K562 (cell line): ENCODE results near the gene ROBO2. TPM values are rescaled to one million over a fixed set of nuclear protein-coding genes. Genes with fewer than 3 reads are reported as not detected.

ENCODE experiments used
- ATAC-seq: fragments of 200-7000 bp; cut with Tn5 transposase; 3 replicates; pipeline ENCODE4 v1.9.1; 2020; ENCODE audit warnings: moderate library complexity
- BruUV-seq: library from RNA; stranded (reverse); fragments of 400-500 nt; replicated peaks from 2 replicates; lab custom pipeline; 2021; lab: Mats Ljungman, UMichigan
- CTCF ChIA-PET: fragments of 300-600 bp; formaldehyde crosslinking; extraction: SDS; loops from one replicate; lab custom pipeline; 2021; ENCODE audit warnings: low intra/inter-chr PET ratio; lab: Yijun Ruan, JAX
- POLR2A ChIA-PET: fragments of 300-600, 350-650 bp; sonication (Branson Sonifier 250); formaldehyde crosslinking; extraction: SDS; loops from one replicate; lab custom pipeline; 2021; ENCODE audit warnings: antibody characterized with exemption, inconsistent platforms; lab: Yijun Ruan, JAX
- DNase-seq, 4 experiments: peaks; one replicate each; pipeline versions ENCODE4 v3.0.0 to v3.0.0-alpha.2; 2011 to 2018; ENCODE audit warnings: low spot score in 3 of 4, mixed read lengths in 3 of 4; ENCODE audit errors: extremely low read depth in 1 of 4
- FAIRE-seq: peaks from 2 replicates; lab custom pipeline; 2011; peaks lifted over from hg19 to GRCh38; lab: Jason Lieb, UNC
- H2AFZ ChIP-seq: 2 replicates; pipeline ENCODE4 v1.6.0; 2011; ENCODE audit warnings: low read depth, low read length, control low read depth, inconsistent platforms
- H3K27ac ChIP-seq: fragments of 200-600 bp; 3 replicates; pipeline ENCODE4 v1.8.0; 2011; ENCODE audit warnings: low read depth, mild to moderate bottlenecking, control low read depth, inconsistent platforms, low read length, moderate library complexity, mixed read lengths; ENCODE audit errors: extremely low read depth
- H3K27me3 ChIP-seq, 2 experiments: fragments of 300-600 bp in 1 of 2; 2 replicates in 1 of 2; 3 replicates in 1 of 2; pipeline versions ENCODE4 v1.6.0 to v1.8.0; 2011; ENCODE audit warnings: inconsistent platforms in 2 of 2, low read length in 2 of 2, mild to moderate bottlenecking in 1 of 2, mixed read lengths in 1 of 2, moderate library complexity in 1 of 2; ENCODE audit not compliant: control insufficient read depth in 2 of 2, insufficient read depth in 2 of 2
- H3K36me3 ChIP-seq: fragments of 300-600 bp; 3 replicates; pipeline ENCODE4 v1.8.0; 2011; ENCODE audit warnings: mild to moderate bottlenecking, low read length, inconsistent platforms; ENCODE audit not compliant: control insufficient read depth, insufficient read depth
- H3K4me1 ChIP-seq, 2 experiments: fragments of 200-600 bp in 1 of 2; replicated peaks in 1 of 2; 2 replicates in 1 of 2; 3 replicates in 1 of 2; pipeline versions ENCODE4 v1.5.1 to v1.8.0; 2011; ENCODE audit warnings: inconsistent platforms in 2 of 2, low read length in 2 of 2, mild to moderate bottlenecking in 1 of 2, mixed read lengths in 1 of 2, moderate library complexity in 1 of 2; ENCODE audit not compliant: control insufficient read depth in 2 of 2, insufficient read depth in 2 of 2
- H3K4me2 ChIP-seq: 2 replicates; pipeline ENCODE4 v1.6.1; 2011; ENCODE audit warnings: low read length, control low read depth, inconsistent platforms, mixed read lengths; ENCODE audit not compliant: insufficient read depth
- H3K4me3 ChIP-seq: fragments of 200-600 bp; sonication (generic), shearing (Covaris generic); 2 replicates; pipeline ENCODE4 v1.5.1; 2016; ENCODE audit warnings: control low read depth, inconsistent platforms
- H3K79me2 ChIP-seq: fragments of 200-600 bp; 3 replicates; pipeline ENCODE4 v1.8.0; 2011; ENCODE audit warnings: low read length, inconsistent platforms; ENCODE audit not compliant: control insufficient read depth, insufficient read depth
- H3K9ac ChIP-seq, 2 experiments: 2 replicates each; pipeline versions ENCODE4 v1.6.0 to v1.6.1; 2011; ENCODE audit warnings: low read depth in 2 of 2, low read length in 2 of 2, control low read depth in 1 of 2, inconsistent platforms in 1 of 2, mild to moderate bottlenecking in 1 of 2, mixed read lengths in 1 of 2; ENCODE audit not compliant: insufficient read depth in 1 of 2
- H3K9me1 ChIP-seq: one replicate; pipeline ENCODE4 v1.6.0; 2011; ENCODE audit warnings: inconsistent platforms, mild to moderate bottlenecking, low read length, moderate library complexity; ENCODE audit not compliant: control insufficient read depth, insufficient read depth
- H3K9me3 ChIP-seq: replicated peaks from 2 replicates; pipeline ENCODE4 v1.5.1; 2011; ENCODE audit warnings: low read depth, low read length, inconsistent platforms; ENCODE audit not compliant: control insufficient read depth, insufficient read depth
- H4K20me1 ChIP-seq: replicated peaks from 2 replicates; pipeline ENCODE4 v1.6.1; 2011; ENCODE audit warnings: low read length, inconsistent platforms, mixed read lengths; ENCODE audit not compliant: control insufficient read depth, insufficient read depth
- ARHGAP35 ChIP-seq: fragments of 450-650 bp; IDR thresholded peaks from 2 replicates; pipeline ENCODE4 v1.6.1; 2018; ENCODE audit not compliant: partially characterized antibody
- FIP1L1 ChIP-seq: fragments of 200-400 bp; formaldehyde crosslinking; IDR thresholded peaks from 2 replicates; pipeline ENCODE4 v1.6.1; 2018; ENCODE audit warnings: mild to moderate bottlenecking, low read depth, low read length; ENCODE audit not compliant: poor library complexity, severe bottlenecking
- FOXA1 ChIP-seq: fragments of 450-650 bp; IDR thresholded peaks from 2 replicates; pipeline ENCODE4 v1.6.1; 2016; ENCODE audit warnings: mild to moderate bottlenecking, borderline replicate concordance
- FOXK1 ChIP-seq: sonication (generic); formaldehyde crosslinking; IDR thresholded peaks from 2 replicates; pipeline ENCODE4 v1.8.0; 2022; ENCODE audit warnings: missing genetic modification reagents, mild to moderate bottlenecking, borderline replicate concordance
- SMC3 ChIP-seq: conservative IDR thresholded peaks from 2 replicates; pipeline ENCODE4 v1.6.1; 2011; ENCODE audit warnings: low read depth, low read length, improper control_type of control experiment; ENCODE audit not compliant: insufficient read depth
- ZBTB7A ChIP-seq: IDR thresholded peaks from 2 replicates; pipeline ENCODE4 v1.6.1; 2011; ENCODE audit warnings: low read depth, mild to moderate bottlenecking, low read length, moderate library complexity, borderline replicate concordance; ENCODE audit not compliant: control insufficient read depth
- ZHX1 ChIP-seq: fragments of 150-350 bp; conservative IDR thresholded peaks from 2 replicates; pipeline ENCODE4 v1.6.1; 2014; ENCODE audit warnings: low read length
- ZNF121 ChIP-seq: sonication (generic); formaldehyde crosslinking; conservative IDR thresholded peaks from 2 replicates; pipeline ENCODE4 v1.8.0; 2022; ENCODE audit warnings: missing genetic modification reagents
- ZNF449 ChIP-seq: fragments of 250-450 bp; sonication (Bioruptor Pico); IDR thresholded peaks from 2 replicates; pipeline ENCODE4 v1.8.0; 2022; ENCODE audit warnings: moderate library complexity, mild to moderate bottlenecking, inconsistent platforms
- ZNF696 ChIP-seq: fragments of 250-450 bp; sonication (Bioruptor Pico); conservative IDR thresholded peaks from 2 replicates; pipeline ENCODE4 v1.4.0; 2020; ENCODE audit warnings: mild to moderate bottlenecking, moderate library complexity
- WGBS: fragments of 100-300 bp; shearing (Covaris generic); methylation state at CpG from one replicate; pipeline ENCODE4 v1.1.6; 2016; ENCODE audit warnings: low coverage, mixed read lengths; ENCODE audit not compliant: insufficient coverage; ENCODE audit errors: missing lambda C conversion rate; 5-methylcytosine and 5-hydroxymethylcytosine counted together
- in situ Hi-C: fragments of 300-500 bp; cut with MboI; formaldehyde crosslinking; loops from 4 replicates; pipeline ENCODE4 v1.15.0; 2018; ENCODE audit warnings: inconsistent platforms, mixed read lengths
- intact Hi-C: fragments of 100-400 bp; cut with micrococcal nuclease; formaldehyde crosslinking; loops from 2 replicates; pipeline ENCODE4 v1.14.2; 2022
- polyA plus RNA-seq, 8 experiments: library from polyadenylated mRNA; depleted of rRNA in 4 of 8; stranded (reverse) in 5 of 8; unstranded in 3 of 8; fragments of >200 nt; fragmentation: Nextera tagmentation in 2 of 8; fragmentation: Illumina TruSeq in 1 of 8; extraction: Ambion mirVana in 2 of 8; extraction: Trizol in 1 of 8; gene quantifications; 2 replicates each; pipeline versions ENCODE4 v1.2.1 to v1.2.3, GENCODE V29; 2011 to 2014; ENCODE audit warnings: inconsistent platforms in 1 of 8, missing spikeins in 1 of 8
- total RNA-seq, 7 experiments: library from RNA; depleted of rRNA in 6 of 7; stranded (reverse); fragments of >200 nt in 6 of 7; fragmentation: Illumina TruSeq in 2 of 7; extraction: Trizol in 2 of 7; gene quantifications; 2 replicates each; pipeline versions ENCODE4 v1.2.1 to v1.2.3, GENCODE V29; 2011 to 2021; ENCODE audit warnings: low replicate concordance in 1 of 7
- TF ChIP-seq, protein P1 (sequence below), 2 experiments: fragments of 450-650 bp; IDR thresholded peaks; 2 replicates each; pipeline ENCODE4 v1.6.1; 2018; ENCODE audit warnings: mild to moderate bottlenecking in 2 of 2, low read depth in 1 of 2; ENCODE audit not compliant: partially characterized antibody in 2 of 2

ROBO2 gene
- total and polyA plus RNA-seq, 9 of the 15 experiments (the other 6 are each of a cell fraction or from before 2014, with no cell fraction given): 0.84 to 3.0 (median 1.7) TPM

- Histone ChIP-seq H3K79me2 (no peaks in the 10 kb centered on the region), H3K9me1 (no peaks in the 10 kb centered on the region), H3K9me3 (no peaks in the 10 kb centered on the region), H3K27me3 (no peaks in the 10 kb centered on the region), H4K20me1 (no peaks in the 10 kb centered on the region), H3K4me1 (no peaks in the 10 kb centered on the region), H2AFZ (no peak overlapping the region), H3K27ac (no peak overlapping the region), H3K4me2 (no peak overlapping the region), H3K36me3 (no peaks in the 10 kb centered on the region), H3K9ac (no peak overlapping the region), H3K4me3 (no peak overlapping the region)
- intact Hi-C loops: no loop called here
- CTCF ChIA-PET: no interaction called here
- 0% methylated on average over 3 of the region's 3 CpGs for WGBS
- BruUV-seq: no TSS peak
- POLR2A ChIA-PET: no interaction called here
- DNase-seq (no peak), FAIRE-seq (no peak), ATAC-seq (no peak)
- in situ Hi-C loops: no loop called here
- TF ChIP-seq ZNF696 (CRISPR knock-in tag) (no peak), FOXA1 (no peak), ZNF121 (CRISPR knock-in tag) (no peak), SMC3 (no peak), ZBTB7A (no peak), FIP1L1 (no peak), ZHX1 (no peak), FOXK1 (CRISPR knock-in tag) (no peak), ZNF449 (no peak), ARHGAP35 (no peak)
- TF ChIP-seq, protein P1, sequence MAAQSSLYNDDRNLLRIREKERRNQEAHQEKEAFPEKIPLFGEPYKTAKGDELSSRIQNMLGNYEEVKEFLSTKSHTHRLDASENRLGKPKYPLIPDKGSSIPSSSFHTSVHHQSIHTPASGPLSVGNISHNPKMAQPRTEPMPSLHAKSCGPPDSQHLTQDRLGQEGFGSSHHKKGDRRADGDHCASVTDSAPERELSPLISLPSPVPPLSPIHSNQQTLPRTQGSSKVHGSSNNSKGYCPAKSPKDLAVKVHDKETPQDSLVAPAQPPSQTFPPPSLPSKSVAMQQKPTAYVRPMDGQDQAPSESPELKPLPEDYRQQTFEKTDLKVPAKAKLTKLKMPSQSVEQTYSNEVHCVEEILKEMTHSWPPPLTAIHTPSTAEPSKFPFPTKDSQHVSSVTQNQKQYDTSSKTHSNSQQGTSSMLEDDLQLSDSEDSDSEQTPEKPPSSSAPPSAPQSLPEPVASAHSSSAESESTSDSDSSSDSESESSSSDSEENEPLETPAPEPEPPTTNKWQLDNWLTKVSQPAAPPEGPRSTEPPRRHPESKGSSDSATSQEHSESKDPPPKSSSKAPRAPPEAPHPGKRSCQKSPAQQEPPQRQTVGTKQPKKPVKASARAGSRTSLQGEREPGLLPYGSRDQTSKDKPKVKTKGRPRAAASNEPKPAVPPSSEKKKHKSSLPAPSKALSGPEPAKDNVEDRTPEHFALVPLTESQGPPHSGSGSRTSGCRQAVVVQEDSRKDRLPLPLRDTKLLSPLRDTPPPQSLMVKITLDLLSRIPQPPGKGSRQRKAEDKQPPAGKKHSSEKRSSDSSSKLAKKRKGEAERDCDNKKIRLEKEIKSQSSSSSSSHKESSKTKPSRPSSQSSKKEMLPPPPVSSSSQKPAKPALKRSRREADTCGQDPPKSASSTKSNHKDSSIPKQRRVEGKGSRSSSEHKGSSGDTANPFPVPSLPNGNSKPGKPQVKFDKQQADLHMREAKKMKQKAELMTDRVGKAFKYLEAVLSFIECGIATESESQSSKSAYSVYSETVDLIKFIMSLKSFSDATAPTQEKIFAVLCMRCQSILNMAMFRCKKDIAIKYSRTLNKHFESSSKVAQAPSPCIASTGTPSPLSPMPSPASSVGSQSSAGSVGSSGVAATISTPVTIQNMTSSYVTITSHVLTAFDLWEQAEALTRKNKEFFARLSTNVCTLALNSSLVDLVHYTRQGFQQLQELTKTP (IDR thresholded peaks at IDR 0.05; ENCODE audit: low read depth in 1 of 2, partially characterized antibody in 2 of 2): no peak
Observed at GRCh38 chr3:77618686-77619085, 578.8 kb downstream of the ROBO2 start.
